H9 (cell line): ENCODE results near the gene PROX1. TPM values are rescaled to one million over a fixed set of nuclear protein-coding genes. Genes with fewer than 3 reads are reported as not detected.

Experiments
- DNase-seq: peaks from one replicate; pipeline ENCODE4 v3.0.0-alpha.2; 2017
- H2AFZ ChIP-seq: one replicate; pipeline ENCODE4 v1.6.1; 2013; ENCODE audit warnings: mild to moderate bottlenecking, low read length, control low read depth, moderate library complexity
- H2AK5ac ChIP-seq: 2 replicates; pipeline ENCODE4 v1.6.1; 2013; ENCODE audit warnings: low read length, control low read depth, mixed read lengths; ENCODE audit not compliant: insufficient read length
- H2BK120ac ChIP-seq: one replicate; pipeline ENCODE4 v1.6.1; 2013; ENCODE audit warnings: low read depth, mild to moderate bottlenecking, low read length, control low read depth, inconsistent platforms; ENCODE audit not compliant: poor library complexity, severe bottlenecking
- H2BK12ac ChIP-seq: 2 replicates; pipeline ENCODE4 v1.6.1; 2013; ENCODE audit warnings: low read length, control low read depth, mixed read lengths, low read depth; ENCODE audit not compliant: insufficient read length
- H2BK15ac ChIP-seq: 2 replicates; pipeline ENCODE4 v1.6.1; 2013; ENCODE audit warnings: low read depth, low read length, control low read depth
- H2BK20ac ChIP-seq: one replicate; pipeline ENCODE4 v1.6.1; 2013; ENCODE audit warnings: low read depth, mild to moderate bottlenecking, low read length, control low read depth, inconsistent platforms; ENCODE audit not compliant: poor library complexity, severe bottlenecking
- H2BK5ac ChIP-seq: 2 replicates; pipeline ENCODE4 v1.6.1; 2013; ENCODE audit warnings: low read length, control low read depth, mixed read lengths; ENCODE audit not compliant: insufficient read length
- H3K14ac ChIP-seq: 2 replicates; pipeline ENCODE4 v1.6.1; 2013; ENCODE audit warnings: low read length, control low read depth; ENCODE audit not compliant: insufficient read depth
- H3K18ac ChIP-seq: 2 replicates; pipeline ENCODE4 v1.6.1; 2013; ENCODE audit warnings: low read depth, mild to moderate bottlenecking, mixed read lengths, low read length, control low read depth; ENCODE audit not compliant: insufficient read length
- H3K23ac ChIP-seq: 2 replicates; pipeline ENCODE4 v1.6.1; 2013; ENCODE audit warnings: low read length, control low read depth, mixed read lengths, low read depth; ENCODE audit not compliant: insufficient read length
- H3K23me2 ChIP-seq: 2 replicates; pipeline ENCODE4 v1.6.1; 2013; ENCODE audit warnings: low read depth, mild to moderate bottlenecking, mixed read lengths, low read length, control low read depth; ENCODE audit not compliant: insufficient read length, poor library complexity, severe bottlenecking
- H3K27ac ChIP-seq: 2 replicates; pipeline ENCODE4 v1.5.1; 2013; ENCODE audit warnings: low read length, control low read depth, mixed read lengths, low read depth; ENCODE audit not compliant: insufficient read length
- H3K27me3 ChIP-seq: 2 replicates; pipeline ENCODE4 v1.6.1; 2013; ENCODE audit warnings: low read length, control low read depth, inconsistent platforms; ENCODE audit not compliant: insufficient read depth
- H3K4ac ChIP-seq: 2 replicates; pipeline ENCODE4 v1.6.1; 2013; ENCODE audit warnings: low read depth, mild to moderate bottlenecking, control low read depth, inconsistent platforms, low read length, moderate library complexity
- H3K4me1 ChIP-seq: 2 replicates; pipeline ENCODE4 v1.6.1; 2013; ENCODE audit warnings: low read length, control low read depth, inconsistent platforms; ENCODE audit not compliant: insufficient read depth
- H3K4me2 ChIP-seq: 2 replicates; pipeline ENCODE4 v1.6.1; 2013; ENCODE audit warnings: low read length, control low read depth, mixed read lengths; ENCODE audit not compliant: insufficient read length, insufficient read depth
- H3K56ac ChIP-seq: 2 replicates; pipeline ENCODE4 v1.6.1; 2013; ENCODE audit warnings: low read depth, mild to moderate bottlenecking, mixed read lengths, low read length, control low read depth; ENCODE audit not compliant: insufficient read length
- H3K79me1 ChIP-seq: 2 replicates; pipeline ENCODE4 v1.6.1; 2013; ENCODE audit warnings: low read depth, mild to moderate bottlenecking, moderate library complexity, low read length, control low read depth, inconsistent platforms; ENCODE audit not compliant: insufficient read depth, poor library complexity, severe bottlenecking
- H3K79me2 ChIP-seq: 2 replicates; pipeline ENCODE4 v1.6.1; 2013; ENCODE audit warnings: low read length, control low read depth, inconsistent platforms; ENCODE audit not compliant: insufficient read depth
- H3K9ac ChIP-seq: 2 replicates; pipeline ENCODE4 v1.6.1; 2013; ENCODE audit warnings: low read length, control low read depth, mixed read lengths; ENCODE audit not compliant: insufficient read length; ENCODE audit errors: extremely low read depth
- H3K9me3 ChIP-seq: one replicate; pipeline ENCODE4 v1.6.1; 2013; ENCODE audit warnings: low read depth, low read length, inconsistent platforms; ENCODE audit not compliant: control insufficient read depth
- H3T11ph ChIP-seq: one replicate; pipeline ENCODE4 v1.6.1; 2013; ENCODE audit warnings: mild to moderate bottlenecking, low read length, control low read depth, inconsistent platforms
- H4K20me1 ChIP-seq: one replicate; pipeline ENCODE4 v1.6.1; 2013; ENCODE audit not compliant: control insufficient read depth, insufficient read length, insufficient read depth
- H4K5ac ChIP-seq: 2 replicates; pipeline ENCODE4 v1.6.1; 2013; ENCODE audit warnings: low read depth, mild to moderate bottlenecking, mixed read lengths, low read length, control low read depth; ENCODE audit not compliant: insufficient read length
- H4K8ac ChIP-seq: replicated peaks from 2 replicates; pipeline ENCODE4 v1.6.1; 2013; ENCODE audit warnings: low read length, control low read depth, mixed read lengths, low read depth; ENCODE audit not compliant: insufficient read length
- H4K91ac ChIP-seq: 2 replicates; pipeline ENCODE4 v1.6.1; 2013; ENCODE audit warnings: low read depth, mild to moderate bottlenecking, moderate library complexity, mixed read lengths, low read length, control low read depth; ENCODE audit not compliant: insufficient read length
- H3K27ac Mint-ChIP-seq, 3 experiments: 2 replicates in 2 of 3; 3 replicates in 1 of 3; pipeline ENCODE4 v1.8.0; 2020 to 2021; ENCODE audit warnings: mixed read lengths in 3 of 3, mild to moderate bottlenecking in 1 of 3, moderate library complexity in 1 of 3
- H3K27me3 Mint-ChIP-seq: 2 replicates; pipeline ENCODE4 v1.8.0; 2021; ENCODE audit warnings: low read depth, mild to moderate bottlenecking, moderate library complexity, mixed read lengths
- H3K36me3 Mint-ChIP-seq, 3 experiments: 2 replicates in 2 of 3; 3 replicates in 1 of 3; pipeline ENCODE4 v1.8.0; 2020 to 2021; ENCODE audit warnings: low read depth in 3 of 3, mixed read lengths in 3 of 3; ENCODE audit not compliant: insufficient read depth in 1 of 3
- H3K4me1 Mint-ChIP-seq, 2 experiments: 2 replicates each; pipeline ENCODE4 v1.8.0; 2020; ENCODE audit warnings: mixed read lengths in 2 of 2
- H3K4me3 Mint-ChIP-seq, 2 experiments: 2 replicates in 1 of 2; 3 replicates in 1 of 2; pipeline ENCODE4 v1.8.0; 2020 to 2021; ENCODE audit warnings: mild to moderate bottlenecking in 2 of 2, mixed read lengths in 2 of 2, moderate library complexity in 1 of 2
- H3K9me3 Mint-ChIP-seq, 2 experiments: 2 replicates in 1 of 2; 3 replicates in 1 of 2; pipeline ENCODE4 v1.8.0; 2020; ENCODE audit warnings: mild to moderate bottlenecking in 2 of 2, mixed read lengths in 2 of 2, moderate library complexity in 1 of 2
- CTCF ChIP-seq: fragments of 200-600 bp; sonication (generic); conservative IDR thresholded peaks from 3 replicates; pipeline ENCODE4 v1.8.0; 2021; ENCODE audit warnings: antibody characterized with exemption, mild to moderate bottlenecking
- WGBS: extraction: QIAGEN DNeasy Blood & Tissue Kit; methylation state at CpG from one replicate; pipeline ENCODE4 v1.1.7; 2013; ENCODE audit warnings: missing lambda C conversion rate, low lambda C conversion rate, mixed read lengths; ENCODE audit not compliant: insufficient read length; ENCODE audit errors: extremely low coverage; 5-methylcytosine and 5-hydroxymethylcytosine counted together
- total RNA-seq: library from RNA; stranded (reverse); gene quantifications from 2 replicates; pipeline ENCODE4 v1.2.1, GENCODE V29; 2021

The PROX1 gene
- total RNA-seq, 1 experiment from 2014 or later, result 0.72 TPM

GRCh38 chr1:213997038-213997771, 9.4 kb downstream of the PROX1 start:
- H3K27me3 Mint-ChIP-seq, result peaks cover 22% of the 10 kb centered on the region
- no peak overlapping the region for H3K4me2 ChIP-seq
- H3K79me2 ChIP-seq, result no peaks in the 10 kb centered on the region
- no peaks in the 10 kb centered on the region for H3K23me2 ChIP-seq
- H2AK5ac ChIP-seq, result no peak overlapping the region
- H2BK12ac ChIP-seq, result no peak overlapping the region
- no peak for DNase-seq
- no peak overlapping the region for H2AFZ ChIP-seq
- H3K4ac ChIP-seq, result no peak overlapping the region
- peaks cover 7 to 12% of the 10 kb centered on the region in 2 experiments for H3K4me1 Mint-ChIP-seq
- H3K4me3 Mint-ChIP-seq, result no peak overlapping the region
- no peak overlapping the region for H3K9ac ChIP-seq
- H3K27ac Mint-ChIP-seq, result no peak overlapping the region; a peak in 2 of 7 replicates
- H2BK5ac ChIP-seq, result no peak overlapping the region
- no peak overlapping the region for H2BK15ac ChIP-seq
- no peak for TF ChIP-seq CTCF
- no peak overlapping the region for H3T11ph ChIP-seq
- no peak overlapping the region for H2BK120ac ChIP-seq
- no peaks in the 10 kb centered on the region for H3K4me1 ChIP-seq
- H4K20me1 ChIP-seq, result no peaks in the 10 kb centered on the region
- H3K27ac ChIP-seq, result no peak overlapping the region
- no peak overlapping the region for H4K91ac ChIP-seq
- H3K79me1 ChIP-seq, result no peaks in the 10 kb centered on the region
- no peak overlapping the region for H4K5ac ChIP-seq
- H3K18ac ChIP-seq, result no peak overlapping the region
- H3K9me3 Mint-ChIP-seq, result no peaks in the 10 kb centered on the region
- no peak overlapping the region for H2BK20ac ChIP-seq
- no CpG with 5 or more reads among the region's 24 CpGs for WGBS
- no peak overlapping the region for H3K23ac ChIP-seq
- H4K8ac ChIP-seq, result no peak overlapping the region
- no peaks in the 10 kb centered on the region; a peak in 2 of 7 replicates for H3K36me3 Mint-ChIP-seq
- no peaks in the 10 kb centered on the region for H3K9me3 ChIP-seq
- H3K27me3 ChIP-seq, result no peaks in the 10 kb centered on the region
- H3K56ac ChIP-seq, result no peak overlapping the region
- no peak overlapping the region for H3K14ac ChIP-seq
